Fibroblast of lung (primary cell): ENCODE measurements around the gene CNOT3.

Experiments used
- EZH2 ChIP-seq: IDR thresholded peaks from 2 replicates; pipeline ENCODE4 v1.5.1; 2012; ENCODE audit warnings: low read length, control low read depth, mild to moderate bottlenecking; ENCODE audit errors: missing control alignments
- TF ChIP-seq, protein P1 (sequence below), 2 donors: IDR thresholded peaks in 1 of 2; conservative IDR thresholded peaks in 1 of 2; 1 replicate in 1 of 2; 2 replicates in 1 of 2; pipeline ENCODE4 v1.5.1; 2011 to 2012; ENCODE audit warnings: low read length in 2 of 2, control low read depth in 1 of 2, inconsistent platforms in 1 of 2, low read depth in 1 of 2, mild to moderate bottlenecking in 1 of 2

DNA sequence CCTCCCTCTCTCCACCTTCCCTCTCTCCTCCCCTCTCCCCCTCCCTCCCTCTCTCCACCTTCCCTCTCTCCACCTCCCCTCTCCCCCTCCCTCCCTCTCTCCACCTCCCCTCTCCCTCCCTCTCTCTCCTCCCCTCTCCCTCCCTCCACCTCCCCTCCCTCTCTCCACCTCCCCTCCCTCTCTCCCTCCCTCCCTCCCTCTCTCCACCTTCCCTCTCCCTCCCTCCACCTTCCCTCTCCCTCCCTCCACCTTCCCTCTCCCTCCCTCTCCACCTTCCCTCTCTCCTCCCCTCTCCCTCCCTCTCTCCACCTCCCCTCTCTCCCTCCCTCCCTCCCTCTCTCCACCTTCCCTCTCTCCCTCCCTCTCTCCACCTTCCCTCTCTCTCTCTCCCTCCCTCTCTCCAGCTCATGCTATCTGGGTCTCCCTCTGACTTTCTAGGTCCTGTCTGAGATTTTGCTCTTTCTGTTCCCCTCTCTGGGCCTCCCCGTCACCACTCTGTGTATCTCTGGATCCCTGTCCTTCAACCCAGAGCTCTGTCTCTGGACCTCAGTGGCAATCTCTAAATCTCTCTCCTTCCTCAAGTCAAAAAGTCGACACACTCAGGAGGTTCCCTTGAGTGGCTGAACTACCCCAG, 3.5 kb upstream of the CNOT3 start:
- TF ChIP-seq, protein P1, sequence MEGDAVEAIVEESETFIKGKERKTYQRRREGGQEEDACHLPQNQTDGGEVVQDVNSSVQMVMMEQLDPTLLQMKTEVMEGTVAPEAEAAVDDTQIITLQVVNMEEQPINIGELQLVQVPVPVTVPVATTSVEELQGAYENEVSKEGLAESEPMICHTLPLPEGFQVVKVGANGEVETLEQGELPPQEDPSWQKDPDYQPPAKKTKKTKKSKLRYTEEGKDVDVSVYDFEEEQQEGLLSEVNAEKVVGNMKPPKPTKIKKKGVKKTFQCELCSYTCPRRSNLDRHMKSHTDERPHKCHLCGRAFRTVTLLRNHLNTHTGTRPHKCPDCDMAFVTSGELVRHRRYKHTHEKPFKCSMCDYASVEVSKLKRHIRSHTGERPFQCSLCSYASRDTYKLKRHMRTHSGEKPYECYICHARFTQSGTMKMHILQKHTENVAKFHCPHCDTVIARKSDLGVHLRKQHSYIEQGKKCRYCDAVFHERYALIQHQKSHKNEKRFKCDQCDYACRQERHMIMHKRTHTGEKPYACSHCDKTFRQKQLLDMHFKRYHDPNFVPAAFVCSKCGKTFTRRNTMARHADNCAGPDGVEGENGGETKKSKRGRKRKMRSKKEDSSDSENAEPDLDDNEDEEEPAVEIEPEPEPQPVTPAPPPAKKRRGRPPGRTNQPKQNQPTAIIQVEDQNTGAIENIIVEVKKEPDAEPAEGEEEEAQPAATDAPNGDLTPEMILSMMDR (conservative IDR thresholded peaks at IDR 0.05 in 1 of 2, IDR thresholded peaks at IDR 0.05 in 1 of 2; ENCODE audit: low read depth in 1 of 2, low read length in 2 of 2), result no peak
- no peak for TF ChIP-seq EZH2
